Activated T-cell treated with anti-CD3 and anti-CD28 coated beads for 24 hours (primary cell): ENCODE results near the gene CRY2.

Source experiments
- DNase-seq: peaks from one replicate; pipeline ENCODE4 v3.0.0-alpha.2; 2020; ENCODE audit warnings: low read depth

CRY2 gene

DNA sequence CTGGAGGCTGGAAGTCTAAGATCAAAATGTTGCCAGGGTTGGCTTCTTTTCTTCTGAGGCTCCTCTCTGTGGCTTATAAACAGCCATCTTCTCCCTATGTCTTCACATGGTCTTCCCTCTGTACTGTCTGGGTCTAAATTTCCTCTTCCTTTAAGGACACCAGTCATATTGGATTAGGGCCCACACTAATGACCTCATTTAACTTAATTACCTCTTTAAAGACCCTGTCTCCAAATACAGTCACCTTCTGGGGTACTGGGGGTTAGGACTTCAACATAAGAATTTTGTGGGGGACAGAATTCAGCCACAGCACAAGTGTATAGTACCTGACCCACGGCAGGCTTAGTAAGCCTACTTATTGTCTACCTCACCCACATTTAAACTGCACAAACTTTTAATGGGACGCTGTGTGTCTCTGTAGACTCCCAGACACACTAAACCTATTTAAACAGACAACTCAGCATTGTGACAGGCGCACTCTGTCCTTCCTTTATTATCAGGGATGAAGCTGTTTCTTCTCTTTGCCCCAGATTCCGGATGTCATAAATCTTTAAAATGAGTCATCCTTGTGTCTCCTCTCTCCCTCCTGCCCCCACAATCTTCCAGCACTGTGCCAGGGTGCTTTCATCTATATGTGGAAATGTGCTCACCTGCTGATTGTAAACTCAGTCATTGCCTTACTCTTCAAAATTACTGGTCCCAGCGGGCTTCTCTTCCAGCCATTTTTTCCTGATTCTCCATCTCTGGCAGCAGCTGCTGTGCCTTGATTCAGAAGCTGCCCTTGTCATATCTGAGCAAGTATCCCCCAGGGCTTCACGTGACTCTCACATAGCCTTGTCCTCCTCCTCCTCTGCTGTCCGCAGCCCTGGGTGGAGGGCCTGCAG lies 32.8 kb downstream of the CRY2 start:
- no peak for DNase-seq

DNA sequence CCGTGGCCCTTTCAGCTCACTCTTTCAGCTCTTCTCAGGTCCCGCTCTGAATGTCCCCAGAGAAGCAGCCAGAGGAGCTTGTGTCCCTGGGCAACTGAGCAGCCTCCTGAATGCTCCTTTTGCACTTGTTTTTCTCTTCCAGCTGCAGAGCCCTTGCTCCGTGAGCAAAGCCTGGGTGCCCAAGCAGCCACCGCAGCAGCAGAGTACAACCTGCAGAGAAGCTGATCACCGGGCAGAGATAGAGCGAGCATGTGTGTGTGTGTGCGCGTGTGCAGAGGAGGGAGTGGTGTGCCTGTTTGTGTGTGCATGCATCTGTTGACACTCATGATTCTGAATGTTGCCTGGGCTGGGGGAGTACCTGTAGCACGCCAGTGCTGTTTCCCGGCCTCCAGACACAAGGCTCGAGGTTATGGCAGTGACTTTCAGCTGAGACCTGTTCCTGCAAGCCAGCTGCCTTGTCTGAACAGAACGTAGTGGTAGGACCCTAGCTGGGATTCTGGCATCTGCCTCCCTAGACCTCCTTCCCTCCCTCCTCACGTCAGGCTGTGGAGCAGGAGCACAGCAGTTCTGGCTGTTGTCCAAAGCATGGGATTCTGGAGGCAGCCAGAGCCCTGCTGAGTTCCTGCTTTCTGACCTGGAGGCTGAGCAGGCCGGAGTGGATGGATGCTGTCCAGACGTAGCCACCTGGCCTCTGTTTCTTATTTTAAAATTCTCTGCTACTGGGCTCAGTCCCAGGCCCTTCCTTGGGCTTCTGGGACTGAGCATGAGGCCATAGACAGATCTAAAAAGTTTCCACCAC lies 33.7 kb downstream of the CRY2 start:
- DNase-seq: no peak

DNA sequence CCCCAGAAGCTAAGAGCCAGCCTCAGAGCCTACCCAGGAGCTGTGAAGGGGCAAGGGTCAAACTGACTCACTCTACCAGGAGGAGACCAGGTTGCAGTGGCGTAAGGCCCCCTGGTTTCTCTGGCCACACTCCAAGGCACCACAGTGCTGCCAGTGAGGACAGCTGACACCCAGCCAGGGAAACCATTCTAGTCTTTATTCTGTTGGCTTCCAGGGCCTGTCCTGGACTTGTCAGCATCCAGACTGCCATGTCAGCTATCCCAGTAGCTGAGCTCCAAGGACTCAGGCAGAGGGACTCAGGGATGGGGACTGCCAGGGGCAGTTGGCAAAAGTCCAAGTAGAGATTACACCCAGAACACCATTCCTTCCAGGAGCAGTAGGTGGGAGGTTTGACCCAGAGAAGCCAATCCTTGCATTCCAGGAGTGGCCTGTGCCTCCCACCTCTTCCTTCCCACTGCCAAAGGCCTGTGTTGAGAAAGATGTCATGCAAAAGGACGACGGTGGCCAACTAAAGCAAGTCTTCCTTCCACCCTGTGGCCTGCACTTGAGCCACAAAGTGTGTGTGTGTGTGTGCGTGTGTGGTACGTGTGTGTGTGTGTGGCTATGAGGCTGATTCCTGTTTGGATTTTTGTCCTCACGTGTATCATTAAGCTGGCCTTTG lies 34.6 kb downstream of the CRY2 start:
- DNase-seq: no peak

DNA sequence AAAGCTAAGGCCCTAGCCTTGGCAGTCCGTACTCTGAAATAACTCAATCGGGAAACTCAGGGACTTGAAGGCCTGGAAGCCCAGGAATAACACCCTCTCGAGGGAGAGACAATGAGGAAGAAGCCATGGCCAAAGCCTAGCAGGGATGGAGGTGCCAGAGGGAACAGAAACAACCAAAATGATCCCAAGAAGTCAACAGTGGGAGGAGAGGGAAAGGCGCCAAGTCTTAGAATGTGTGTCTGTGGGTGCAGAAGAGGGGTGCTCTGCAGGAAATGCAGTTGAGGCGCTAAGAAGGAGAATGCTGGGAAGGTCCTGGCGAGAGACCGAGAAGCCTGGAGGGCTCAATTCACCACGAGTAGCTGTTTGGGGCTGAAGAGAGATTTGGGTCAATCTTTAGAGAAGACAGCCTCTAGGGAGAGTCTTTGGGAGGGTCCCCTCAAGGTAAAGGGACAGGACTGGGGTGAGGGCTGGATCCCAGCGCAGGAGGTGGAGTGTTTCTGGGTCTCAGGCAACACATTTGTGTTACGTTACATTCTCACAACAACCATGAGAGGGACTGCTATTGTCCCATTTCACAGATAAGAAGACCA lies 37.4 kb downstream of the CRY2 start:
- no peak for DNase-seq

DNA sequence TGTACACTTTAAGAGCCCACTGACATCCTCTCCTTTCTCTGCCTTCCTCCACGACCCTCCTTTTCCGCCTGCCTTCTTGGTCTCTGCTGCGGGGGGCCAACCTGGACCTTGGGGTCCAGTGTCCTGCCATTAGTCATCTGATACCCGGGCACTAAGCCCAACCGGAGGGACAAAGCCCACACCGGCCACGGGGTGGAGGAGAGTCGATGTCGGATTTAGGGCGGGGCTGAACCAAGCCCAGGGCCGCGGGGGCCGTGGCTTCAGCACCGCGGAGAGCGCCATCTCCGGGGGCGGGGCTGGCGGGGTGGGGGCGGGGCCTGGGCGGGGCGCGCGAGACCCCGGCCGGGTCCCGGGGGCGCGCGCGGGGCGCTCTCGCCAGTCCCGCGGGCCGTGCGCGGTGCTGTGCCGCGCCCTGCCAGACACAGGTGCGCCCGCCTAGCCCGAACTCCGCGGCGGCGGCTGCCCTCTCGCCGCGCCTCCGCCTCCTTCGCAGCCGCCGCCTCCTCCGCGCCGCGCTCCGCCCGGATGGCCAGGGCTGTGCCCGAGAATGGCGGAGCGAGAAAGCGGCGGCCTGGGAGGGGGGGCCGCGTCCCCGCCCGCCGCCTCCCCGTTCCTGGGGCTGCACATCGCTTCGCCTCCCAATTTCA lies 38.1 kb downstream of the CRY2 start, which contains the start of gene MAPK8IP1:
Gene MAPK8IP1 (plus strand): TSS at position 378 of the 647 bp plus-strand sequence. CDS start 170 bp downstream, at position 548.
- DNase-seq: peak; percentile 31

DNA sequence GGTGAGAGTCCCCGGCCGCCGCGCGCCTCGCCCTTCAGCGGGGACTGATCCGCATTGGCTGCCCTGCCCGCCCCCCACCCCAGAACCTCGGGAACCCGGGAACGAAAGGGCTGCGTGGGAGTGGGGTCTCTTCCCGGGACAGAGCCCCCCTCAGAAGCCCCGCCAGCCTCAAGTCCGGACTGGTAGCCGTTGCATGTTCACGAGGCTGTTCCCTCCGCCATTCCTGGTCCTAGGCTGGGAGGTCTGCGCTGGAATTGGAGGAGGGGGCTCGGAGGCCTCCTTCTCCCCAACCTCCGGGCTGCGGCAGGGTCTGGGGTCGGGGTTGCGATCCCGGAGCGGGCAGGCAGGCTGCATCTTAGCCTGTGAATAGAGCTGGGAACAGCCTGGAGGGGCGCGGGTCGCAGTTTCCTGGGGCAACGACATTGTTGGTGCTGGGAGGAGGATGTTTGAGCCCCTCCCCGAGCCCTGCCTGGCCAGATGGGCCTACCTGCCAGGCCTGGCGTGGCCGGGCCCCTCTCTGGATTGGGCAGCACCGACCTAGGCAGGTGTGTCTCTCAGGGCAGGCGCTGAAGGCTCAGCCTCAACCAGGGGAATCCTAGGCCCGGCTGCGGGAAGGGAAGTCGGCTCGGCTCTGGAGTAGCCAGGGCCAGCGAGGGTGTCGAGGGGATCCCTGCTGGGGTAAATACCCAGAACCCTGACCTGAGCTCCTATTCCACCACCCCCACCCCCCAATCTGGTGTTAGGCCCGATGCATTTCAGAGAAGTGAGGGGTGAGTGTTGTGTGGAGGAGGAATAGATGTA lies 38.8 kb downstream of the CRY2 start:
- DNase-seq: no peak

DNA sequence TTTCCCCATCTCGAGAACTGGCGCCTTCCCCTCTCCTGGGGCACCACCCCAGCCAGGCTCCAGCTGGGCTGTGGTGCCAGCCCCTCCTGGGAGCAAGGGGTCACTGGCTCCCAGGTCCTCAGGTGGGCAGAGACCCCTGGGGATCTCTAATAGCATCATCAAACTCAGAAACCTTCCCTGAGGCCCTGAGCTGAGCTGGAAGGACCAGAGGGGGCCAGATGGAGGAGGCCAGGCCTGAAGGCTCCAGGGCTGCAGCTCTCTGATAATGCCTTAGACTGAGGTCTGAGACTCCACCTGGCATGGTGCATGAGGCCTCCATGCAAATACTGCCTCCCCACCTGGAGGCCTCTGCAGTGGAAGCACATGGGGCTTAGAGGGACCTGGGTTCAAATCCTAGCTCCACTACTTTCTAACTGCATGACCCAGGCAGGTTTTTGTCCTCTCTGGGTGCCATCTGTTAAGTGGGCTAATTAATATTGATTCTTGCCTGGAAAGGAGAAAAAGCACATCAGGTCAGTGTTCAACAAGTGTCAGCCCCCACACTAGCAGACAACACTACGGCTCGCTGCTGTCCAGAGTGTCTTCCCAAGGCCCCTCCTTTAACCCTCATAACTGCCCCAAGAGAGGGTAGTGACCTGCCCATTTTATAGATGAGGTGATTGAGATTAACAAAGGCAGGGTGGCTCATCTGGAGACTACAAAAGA lies 39.7 kb downstream of the CRY2 start:
- no peak for DNase-seq

DNA sequence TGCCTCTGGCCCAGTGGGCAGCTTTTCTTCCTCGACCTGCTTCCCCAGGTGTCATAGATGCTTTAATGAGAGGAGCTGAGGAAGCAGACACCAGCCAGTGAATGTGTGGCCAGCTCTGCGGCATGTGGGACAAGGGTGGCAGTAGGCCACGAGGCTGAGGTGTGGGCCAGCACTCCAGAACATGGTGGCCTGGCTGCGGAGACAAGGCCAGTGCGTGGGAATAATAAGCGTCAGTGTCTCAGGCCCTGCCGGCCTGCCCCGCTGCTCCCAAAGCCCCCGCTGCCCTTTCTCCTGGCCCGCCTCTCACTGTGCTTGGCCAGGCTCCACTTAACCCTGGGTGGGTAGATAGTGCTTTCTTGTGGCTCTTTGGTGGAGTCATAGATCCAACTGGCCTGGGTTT lies 40.3 kb downstream of the CRY2 start:
- no peak for DNase-seq

DNA sequence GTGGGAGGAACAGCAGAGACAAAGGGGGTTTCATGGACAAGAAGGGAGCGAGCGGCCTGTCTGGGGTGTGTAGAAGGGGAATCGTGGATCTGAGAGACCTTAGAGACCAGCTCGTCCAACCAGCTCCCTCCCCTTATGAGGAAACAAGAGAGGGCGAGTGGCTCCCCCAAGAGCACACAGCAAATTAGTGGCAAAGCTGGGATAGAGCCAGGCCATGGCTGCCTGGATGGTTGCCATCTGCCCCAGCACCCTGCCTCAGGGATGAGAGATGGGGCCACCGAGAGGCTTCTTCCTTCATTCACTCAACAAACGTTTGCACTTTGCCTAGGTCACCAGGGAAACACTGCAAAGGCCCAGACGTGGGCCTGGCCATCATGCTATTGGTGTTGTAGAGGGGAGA lies 42.3 kb downstream of the CRY2 start:
- DNase-seq: no peak

DNA sequence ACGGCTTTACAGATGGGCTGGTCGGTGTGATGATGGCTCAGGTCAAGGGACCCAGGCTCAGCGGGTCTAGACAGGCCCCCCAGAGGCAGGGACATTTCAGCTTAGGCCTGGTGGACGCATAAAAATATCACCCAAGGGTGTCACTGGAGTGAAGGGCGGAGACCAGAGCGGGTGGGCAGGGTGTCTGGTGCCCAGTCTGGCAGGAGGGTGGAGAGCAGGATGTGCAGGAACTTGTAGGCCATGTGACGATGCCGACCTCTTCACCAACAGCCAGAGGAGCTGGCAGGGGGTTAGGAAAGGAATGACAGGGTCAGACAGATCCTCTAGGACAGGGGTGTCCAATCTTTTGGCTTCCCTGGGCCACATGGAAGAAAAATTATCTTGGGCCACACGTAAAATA lies 42.7 kb downstream of the CRY2 start:
- DNase-seq: no peak

DNA sequence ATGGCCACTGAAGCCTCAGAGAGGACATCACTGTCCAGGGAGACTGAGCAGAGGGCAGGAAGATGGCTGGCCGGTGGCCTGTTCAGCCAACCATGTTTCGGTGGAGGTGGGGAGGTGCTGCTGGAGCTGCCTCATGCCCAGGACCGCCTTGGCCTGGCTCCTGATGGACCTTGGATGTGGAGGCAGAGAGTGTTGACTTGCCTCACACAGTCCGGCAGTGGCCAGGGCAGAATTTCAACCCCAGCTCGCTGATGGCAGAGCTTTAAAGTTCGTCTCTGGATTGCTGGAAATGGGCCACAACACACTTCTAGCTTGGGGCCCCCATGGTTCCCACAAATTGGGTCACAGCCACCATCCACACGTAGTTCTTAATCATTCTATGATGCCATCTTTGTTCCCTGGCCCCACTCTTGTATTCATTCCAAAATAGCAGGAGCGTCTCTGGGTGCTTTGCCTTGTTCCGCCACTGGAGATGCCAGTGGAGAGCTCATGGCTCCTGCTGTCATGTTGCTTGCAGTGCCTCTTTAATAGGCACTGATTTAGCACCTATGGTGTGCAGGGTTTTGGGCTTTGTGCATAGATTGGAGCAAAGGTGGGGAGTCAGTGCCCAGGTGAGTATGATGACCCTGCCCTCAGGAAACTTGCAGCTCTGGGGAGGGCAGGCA lies 43.7 kb downstream of the CRY2 start:
- DNase-seq: no peak

DNA sequence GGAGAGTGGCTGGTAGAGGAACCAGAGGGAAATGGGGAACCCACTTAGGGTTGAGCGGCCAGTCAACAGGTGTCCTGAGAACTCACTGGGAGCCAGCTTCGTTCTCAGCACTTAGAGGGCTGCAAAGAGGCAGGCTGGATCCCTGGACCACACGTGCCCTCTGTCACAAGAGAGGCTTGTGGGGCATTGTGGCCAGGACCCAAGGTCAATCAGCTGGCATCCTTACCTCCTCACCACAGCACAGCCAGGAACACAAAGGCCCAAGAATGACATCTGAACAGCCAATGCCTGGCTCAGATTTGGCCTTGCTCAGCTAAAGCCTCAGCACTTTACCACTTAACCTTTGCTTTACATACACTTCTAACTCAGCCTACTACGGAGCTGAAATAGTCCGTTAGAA lies 45.6 kb downstream of the CRY2 start:
- DNase-seq: no peak

DNA sequence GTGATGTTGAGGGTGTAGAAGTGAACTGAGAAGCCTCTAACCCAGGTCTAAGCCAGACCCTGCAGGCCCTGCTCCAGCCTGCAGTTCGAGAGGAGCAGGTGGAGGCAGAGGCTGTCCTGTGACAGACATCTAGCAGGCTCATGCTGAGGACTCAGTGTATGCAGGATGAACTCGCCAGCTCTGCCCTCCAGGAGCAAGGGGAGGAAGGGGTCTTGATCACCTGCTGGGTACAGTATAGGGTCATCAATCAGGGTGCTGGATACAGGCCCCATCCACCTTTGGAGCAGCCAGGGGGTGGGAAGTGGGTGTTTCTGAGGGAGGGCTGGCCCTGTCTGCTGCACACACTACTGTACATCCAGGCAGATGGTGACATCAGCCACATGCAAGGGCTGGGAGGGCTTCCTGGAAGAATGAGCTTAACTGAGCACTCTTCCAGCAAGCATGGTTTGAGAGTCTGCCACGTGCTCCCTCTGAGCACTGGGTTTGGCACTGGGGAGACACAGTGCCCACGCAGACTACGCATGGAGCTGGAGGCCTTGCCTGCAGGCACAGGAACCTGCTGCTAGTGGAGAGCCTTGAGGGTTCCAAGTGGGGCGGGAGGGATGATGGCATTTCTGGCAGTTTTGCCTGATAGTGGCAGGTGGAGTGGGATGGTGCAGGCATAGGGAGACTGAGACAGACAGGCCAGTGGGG lies 47.4 kb downstream of the CRY2 start:
- DNase-seq: no peak

DNA sequence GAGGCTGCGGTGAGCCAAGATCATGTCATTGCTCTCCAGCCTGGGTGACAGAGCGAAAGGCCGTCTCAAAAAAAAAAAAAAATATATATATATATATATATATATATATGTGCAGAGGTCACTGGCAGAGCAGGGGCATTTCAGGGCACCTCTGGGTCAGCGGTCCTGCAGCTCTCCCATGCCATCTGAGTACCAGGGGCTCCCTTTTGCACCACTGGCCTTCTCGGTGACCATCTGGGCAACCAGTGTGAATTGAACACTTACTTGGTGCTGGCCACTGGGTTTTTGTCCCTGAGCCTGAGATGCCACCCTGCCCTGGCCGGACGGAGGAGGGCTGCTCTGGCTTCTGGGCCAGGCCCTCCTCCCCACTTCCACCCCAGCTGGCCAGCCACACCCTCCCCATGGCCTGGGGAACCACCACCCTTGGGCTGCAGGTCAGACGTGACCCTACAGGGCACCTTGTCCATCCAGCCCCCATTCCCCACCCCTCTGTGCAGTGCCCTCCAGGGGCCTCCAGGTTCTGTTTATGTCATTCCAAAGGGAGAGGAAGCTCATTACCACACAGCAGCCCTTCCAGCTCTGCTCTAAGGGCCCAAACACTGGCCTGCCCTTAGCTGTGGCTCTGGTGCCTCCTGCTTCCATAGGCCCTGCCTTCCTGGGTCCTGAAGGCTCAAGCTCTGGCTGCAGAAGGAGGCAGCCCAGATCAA lies 48.4 kb downstream of the CRY2 start:
- DNase-seq: no peak

DNA sequence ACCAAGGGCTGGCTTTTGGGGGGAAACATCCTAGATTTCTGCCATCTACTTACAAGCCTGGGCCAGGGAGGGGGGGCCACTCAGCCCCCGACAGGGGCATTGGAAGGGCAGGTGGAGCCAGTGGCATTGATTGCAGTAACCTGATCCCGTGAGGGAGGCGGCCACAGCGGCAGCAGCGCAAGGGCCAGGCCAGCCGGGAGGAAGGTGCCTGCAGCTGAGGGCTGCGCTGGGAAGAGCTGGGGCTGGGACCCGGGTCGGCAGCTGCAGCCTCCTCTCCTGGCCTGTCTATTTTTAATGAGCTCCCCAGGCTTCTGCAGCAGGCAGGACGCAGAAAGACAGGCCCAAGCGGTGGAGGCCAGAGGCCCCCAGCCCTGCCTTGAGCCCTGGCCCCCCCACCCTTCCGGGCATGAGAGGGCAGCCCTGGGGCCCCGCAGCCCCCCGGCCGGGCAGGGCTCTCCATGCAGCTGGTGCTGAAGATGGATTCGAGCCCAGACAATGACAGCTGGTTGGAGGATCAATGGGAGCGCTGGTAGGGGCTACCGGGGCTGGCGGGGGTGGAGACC lies 49.2 kb downstream of the CRY2 start:
- DNase-seq: no peak

DNA sequence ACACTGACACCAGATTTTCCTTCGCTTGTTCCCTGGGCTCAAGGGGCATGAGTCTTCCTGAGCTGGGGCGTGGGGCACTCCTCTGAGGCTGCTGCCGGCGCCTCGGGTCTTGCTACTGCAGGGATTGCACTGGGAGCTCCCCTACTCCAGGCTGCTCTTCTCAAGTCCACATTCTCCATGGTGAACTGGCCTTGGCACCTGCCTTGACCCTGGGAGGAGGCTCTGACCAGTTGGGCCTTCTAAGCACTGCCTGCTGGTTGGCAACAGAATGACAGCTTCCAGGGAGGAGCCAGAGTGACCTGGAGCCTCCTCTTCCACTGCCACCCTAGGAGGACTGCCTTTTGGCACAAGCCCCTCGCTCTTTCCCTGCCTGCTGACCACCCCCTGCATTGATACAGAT lies 50.3 kb downstream of the CRY2 start:
- no peak for DNase-seq

DNA sequence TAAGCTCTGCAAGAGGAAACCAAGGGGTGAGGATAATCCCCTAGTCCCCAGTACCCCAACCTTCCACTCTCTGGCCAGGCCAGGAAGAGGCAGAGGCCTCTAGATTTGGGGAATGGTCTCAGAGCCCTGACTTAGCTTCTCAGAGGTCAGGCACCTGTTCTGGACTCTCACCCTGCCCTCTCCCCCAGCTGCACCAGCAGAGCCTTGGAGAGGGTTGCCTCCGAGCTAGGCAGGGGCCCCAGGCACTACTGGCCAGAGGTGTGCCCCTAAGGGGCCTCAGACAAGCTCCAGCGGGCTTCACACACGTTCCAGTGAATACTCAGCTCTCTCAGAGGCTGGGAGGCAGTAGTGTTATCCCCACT lies 51.8 kb downstream of the CRY2 start:
- DNase-seq: no peak
